Ramos (cell line): ENCODE measurements around the gene CLSTN1.
"Not testable (repeated sequence)": the region's sequence is repeated elsewhere in the genome, so short reads cannot be mapped to it uniquely, and the experiment has no call there.

Source experiments
- in situ Hi-C: fragments of 300-500 bp; cut with MboI; formaldehyde crosslinking; loops from one replicate; pipeline ENCODE4 v1.14.3; 2022; ENCODE audit warnings: low sequenced_read_pairs; ENCODE audit not compliant: unreplicated experiment

CLSTN1 gene

DNA sequence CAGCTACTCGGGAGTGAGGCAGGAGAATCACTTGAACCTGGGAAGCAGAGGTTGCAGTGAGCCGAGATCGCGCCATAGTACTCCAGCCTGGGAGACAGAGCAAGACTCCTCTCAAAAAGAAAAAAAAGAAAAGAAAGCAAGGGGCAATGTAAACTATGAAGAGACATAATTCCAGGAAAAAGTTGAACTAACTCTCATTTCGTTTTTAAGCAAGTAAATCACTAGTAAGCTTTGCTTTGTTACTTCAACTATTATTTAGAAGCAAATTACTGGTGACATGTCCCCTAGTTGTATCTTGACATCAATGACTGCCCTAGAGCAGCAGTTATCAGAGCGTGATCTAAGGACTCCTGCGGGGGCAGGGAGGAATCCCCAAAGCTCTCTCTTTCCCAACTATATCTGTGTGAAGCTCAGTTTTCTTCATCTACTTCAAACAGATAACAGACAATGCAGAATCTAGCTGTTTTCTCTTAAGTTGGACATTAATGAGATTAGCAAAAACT is 18.7 kb downstream of the CLSTN1 start:
- in situ Hi-C loops = no loop called here

DNA sequence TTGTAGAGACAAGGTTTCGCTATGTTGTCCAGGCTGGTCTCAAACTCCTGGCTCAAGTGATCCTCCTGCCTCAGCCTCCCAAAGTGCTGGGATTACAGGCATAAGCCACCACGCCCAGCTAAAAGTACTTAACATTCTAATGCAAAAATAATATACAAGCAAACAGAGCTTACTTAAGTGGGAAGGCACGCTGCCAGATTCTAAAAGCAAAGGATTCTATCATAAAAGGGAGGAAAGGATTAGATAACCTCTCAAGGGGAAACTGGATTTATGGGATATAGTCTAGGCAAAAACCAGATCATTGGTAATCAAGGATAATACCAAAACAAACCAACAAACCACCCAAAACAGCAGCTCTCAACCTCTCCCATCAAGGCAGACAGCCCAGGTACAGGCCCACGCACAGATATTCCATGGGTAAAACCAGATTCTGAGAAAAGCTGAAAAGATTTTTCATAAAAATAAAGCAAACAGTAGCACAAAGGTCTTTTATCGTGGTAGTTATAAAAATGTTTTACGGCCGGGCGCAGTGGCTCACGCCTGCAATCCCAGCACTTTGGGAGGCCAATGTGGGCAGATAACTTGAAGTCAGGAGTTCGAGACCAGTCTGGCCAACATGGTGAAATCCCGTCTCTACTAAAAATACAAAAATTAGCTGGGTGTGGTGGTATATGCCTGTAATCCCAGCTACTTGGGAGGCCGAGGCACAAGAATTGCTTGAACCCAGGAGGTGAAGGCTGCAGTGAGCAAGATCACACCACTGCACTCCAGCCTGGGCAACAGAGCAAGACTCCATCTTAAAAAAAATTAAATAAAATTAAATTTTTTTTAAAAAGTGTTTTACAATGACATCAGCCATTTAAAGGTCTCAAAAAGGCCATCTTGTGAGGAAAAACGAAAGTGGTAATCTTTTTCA is 20.5 kb downstream of the CLSTN1 start:
- in situ Hi-C loops = not testable (repeated sequence)

DNA sequence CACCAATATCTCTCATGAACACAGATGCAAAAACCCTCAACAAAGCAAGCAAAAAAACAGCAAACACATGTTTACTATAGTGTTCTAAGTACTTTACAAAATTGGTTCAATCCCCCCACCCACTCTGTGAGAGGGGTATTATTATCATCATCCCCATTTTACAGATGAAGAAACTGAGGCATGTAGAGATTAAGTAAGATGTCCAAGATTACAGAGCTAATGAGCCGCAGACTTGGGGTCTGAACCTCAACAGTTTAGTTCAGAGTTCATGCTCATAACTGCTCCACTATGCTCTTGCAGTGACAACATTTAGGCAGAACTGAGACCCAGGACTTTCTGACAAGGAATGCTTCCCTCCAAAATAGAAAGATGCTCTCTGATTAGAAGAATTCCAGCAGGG is 21.9 kb downstream of the CLSTN1 start:
- in situ Hi-C loops = no loop called here

DNA sequence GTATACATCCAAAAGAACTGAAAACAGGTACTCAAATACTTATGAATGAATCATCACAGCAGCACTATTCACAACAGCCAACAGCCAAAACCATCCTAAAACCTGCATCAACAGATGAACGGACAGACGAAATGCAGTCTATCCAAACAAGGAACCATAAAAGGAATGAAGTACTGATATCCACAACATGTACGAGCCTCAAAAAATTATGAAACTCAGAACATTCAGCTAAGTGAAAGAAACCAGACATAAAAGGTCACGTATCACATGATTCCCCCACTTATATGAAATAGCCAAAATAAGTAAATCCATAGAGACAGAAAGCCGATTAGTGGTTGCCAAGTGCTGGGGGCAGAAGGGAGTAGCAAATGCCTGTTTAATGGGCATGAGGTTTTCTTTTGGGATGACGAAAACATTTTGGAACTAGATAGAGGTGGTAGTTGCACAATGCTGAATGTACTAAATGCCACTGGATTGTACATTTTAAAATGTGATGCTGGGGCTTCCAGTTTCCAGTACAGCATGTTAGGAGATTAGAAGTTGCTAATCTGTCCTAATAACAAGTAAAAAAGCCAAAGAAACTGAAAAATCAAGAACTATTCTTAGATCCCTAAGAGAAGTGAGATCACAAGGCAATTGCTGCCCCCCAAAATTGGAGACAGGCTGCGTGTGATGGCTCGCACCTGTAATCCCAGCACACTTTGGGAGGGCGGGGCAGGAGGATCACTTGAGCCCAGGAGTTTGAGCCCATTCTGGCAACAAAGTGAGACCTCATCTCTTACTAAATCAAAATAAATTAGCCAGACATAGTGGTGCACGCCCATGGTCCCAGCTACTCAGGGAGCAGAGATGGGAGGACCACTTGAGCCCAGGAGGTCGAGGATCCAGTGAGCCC is 25.3 kb downstream of the CLSTN1 start:
- in situ Hi-C loops = no loop called here

DNA sequence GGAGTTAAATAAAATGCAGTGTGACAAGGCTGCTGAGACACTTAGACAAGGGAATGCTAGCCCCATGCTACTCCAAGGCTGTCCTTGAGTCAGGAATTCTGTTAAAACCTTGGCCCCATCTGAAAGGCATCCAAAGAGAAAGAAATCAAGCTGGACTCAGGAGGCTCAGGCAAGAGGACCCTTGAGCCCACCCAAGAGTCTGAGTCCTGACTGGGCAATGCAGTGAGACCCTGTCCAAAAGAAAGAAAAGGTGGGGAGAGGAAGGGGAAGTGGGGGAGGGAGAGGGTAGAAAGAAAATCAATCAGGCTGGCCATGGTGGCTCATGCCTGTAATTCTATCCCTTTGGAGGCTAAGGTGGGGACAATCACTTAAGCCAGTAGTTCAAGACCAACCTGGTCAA is 26.7 kb downstream of the CLSTN1 start:
- in situ Hi-C loops = no loop called here

DNA sequence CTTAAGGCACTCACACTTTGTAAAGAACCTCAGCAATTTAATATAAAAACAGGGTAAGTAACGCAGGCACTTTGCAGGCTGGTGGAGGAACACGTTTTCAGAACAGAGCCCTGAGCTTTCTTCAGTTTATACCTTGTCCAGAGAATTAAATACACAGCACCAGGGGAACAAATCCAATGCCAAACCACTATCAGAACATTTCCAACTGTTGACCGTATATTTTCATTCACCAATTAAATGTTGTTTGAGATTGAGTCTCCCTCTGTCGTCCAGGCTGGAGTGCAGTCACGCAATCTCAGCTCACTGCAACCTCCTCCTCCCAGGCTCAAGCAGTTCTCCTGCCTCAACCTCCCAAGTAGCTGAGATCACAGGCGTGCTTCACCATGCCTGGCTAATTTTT is 29.7 kb downstream of the CLSTN1 start:
- in situ Hi-C loops = no loop called here

DNA sequence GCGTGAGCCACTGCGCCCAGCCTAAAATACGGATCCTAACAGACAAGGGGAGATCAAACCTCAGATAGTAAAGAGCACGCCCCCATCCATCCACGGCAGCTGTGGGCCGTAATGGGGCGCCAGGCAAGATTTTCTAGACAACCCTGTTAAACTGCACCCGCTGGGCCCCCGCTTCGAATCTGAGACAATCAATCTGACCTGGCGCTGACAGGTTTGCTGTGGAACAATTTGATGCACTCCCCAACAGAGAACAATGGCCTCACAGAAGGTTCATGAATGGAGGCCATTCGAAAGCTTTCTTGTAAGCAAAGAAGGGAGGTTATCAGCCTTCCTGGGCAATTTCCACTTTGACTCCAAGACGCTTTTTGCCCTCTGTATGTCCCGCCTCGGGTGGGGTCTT is 30.5 kb downstream of the CLSTN1 start:
- in situ Hi-C loops = no loop called here

DNA sequence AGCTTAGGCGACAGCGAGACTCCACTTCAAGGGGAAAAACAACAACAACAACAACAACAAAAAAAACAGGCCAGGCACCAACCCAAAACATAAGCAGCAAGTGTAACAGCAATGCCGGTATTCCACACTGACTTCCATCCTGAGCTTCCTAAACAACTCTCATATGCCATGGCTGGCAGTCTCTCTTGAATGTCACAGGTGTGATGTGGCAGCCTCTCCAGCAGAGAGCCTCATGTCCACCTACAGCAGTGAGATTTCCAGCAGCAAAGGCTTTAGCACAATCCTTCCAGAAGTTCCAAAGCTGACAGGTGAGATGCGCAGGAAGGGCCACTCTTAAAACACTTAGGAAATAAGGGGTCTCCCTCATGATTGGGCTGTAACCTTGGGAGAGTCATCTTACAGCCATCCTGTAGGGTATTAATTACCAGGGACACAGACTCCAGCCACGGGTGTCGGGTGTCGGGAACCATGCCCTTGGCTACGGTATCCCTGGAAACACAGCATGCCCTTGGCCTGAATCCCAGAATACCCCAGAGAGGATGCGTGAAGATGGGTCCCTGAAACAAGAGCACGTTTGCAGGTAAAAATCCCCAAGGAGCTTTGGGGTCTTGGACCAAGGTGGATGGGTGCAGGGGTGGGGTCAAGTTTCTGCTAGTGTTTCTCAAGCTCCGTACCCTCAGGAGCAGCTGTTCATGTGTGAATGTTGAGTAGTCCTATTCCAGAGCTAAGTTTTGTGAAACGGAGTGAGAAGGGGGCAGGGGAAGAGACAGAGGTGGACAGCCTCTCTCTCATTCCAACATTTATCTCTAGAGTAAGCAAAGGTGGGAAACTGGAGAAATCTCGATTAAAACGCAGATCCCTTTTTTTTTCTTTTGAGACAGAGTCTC is 31.4 kb downstream of the CLSTN1 start:
- in situ Hi-C loops = no loop called here

DNA sequence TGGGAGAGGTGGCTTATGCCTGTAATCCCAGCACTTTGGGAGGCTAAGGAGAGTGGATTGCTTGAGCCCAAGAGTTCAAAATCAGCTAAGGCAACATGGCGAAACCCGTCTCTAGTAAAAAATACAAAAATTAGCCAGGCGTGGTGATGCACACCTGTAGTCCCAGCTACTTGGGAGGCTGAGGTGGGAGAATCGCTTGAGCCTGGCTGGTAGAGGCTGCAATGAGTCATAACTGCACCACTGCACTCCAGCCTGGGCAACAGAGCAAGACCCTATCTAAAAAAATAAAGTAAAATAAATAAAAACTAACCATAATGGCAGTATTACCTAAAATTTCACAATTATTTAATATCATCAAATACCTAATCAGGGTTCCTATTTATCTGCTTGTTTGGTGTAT is 34.1 kb downstream of the CLSTN1 start:
- in situ Hi-C loops = loop anchor here (5.0 kb wide), 2 partner anchors 33 to 78 kb away; partner anchors contain the start of gene CLSTN1

DNA sequence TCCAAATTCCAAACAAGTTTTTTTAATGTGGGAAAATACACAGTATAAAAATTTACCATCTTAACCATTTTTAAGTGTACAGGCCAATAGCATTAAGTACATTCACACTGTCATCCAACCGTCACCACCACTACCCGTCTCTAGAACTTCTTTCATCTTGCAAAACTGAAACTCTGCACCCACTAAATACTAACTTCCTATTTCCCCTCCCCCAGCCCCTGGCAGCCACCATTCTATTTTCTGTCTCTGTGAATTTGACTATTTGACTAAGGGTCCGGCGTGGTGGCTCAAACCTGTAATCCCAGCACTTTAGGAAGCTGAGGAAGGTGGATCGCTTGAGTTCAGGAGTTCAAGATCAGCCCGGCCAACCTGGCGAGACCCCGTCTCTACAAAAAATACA is 36.1 kb downstream of the CLSTN1 start:
- in situ Hi-C loops = loop anchor here (5.0 kb wide), 2 partner anchors 35 to 80 kb away; partner anchors contain the start of gene CLSTN1

DNA sequence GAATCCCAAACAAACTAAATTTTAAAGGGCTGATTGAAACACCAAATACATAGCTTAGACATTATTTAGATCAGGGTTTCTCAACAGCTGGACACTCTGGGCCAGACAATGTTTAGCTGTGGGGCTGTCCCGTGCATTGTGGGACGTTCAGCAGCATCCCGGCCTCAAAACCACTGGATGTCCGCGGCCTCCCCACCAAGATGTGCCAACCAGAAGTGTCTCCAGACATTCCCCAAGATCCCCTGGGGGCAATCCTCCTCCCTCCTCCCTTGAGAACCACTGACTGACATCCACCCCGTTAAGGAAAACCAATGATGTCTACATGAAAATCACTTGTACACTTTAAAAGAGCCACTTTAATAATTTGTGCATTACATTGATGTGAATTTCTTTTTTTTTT is 38.4 kb downstream of the CLSTN1 start:
- in situ Hi-C loops = loop anchor here (5.0 kb wide), 2 partner anchors 37 to 82 kb away; partner anchors contain the start of gene CLSTN1

DNA sequence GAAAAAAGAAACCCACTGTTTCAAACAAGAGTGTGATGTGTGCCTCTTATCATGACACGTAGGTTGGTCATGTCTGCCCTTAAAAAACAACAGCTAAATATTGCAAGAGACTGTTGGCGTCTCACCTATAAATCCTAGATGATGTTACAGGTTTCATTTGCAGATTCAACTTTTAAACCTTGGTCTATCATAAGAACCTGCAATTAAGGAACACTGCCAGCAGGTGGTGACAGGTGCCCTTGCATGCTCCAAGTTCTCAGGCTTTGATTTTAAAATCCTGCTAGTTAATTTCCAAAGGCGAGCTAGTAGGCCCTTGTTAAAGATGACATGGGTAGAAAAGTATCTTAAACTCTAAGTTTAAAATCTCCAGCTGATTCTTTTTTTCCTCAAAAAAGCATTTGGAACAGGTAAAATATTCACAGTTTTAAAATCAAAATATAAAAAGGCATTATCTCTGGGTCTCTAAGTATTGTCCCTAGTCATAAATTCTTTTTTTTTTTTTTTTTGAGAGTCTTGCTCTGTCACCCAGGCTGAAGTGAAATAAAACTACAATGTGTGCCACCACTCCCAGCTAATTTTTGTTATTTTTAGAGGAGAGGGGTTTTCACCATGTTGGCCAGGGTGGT is 39.1 kb downstream of the CLSTN1 start:
- in situ Hi-C loops = loop anchor here (5.0 kb wide), 2 partner anchors 38 to 83 kb away; partner anchors contain the start of gene CLSTN1

DNA sequence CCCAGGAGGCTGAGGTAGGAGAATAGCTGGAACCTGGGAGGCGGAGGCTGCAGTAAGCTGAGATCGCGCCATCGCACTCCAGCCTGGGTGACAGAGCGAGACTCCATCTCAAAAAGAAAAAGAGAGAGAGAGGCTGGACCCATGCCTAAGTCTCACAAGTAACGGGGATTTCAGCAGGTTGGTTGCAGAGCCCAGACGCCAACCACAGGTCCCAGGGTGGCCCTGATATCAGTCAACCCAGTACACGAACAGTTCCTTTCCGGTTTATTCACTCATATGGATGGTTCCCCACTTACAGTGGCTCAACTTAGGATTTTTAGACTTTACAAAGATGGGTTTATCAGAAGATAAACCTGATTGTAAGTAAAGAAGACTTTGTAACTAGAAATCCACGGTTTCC is 40.9 kb downstream of the CLSTN1 start:
- in situ Hi-C loops = no loop called here

DNA sequence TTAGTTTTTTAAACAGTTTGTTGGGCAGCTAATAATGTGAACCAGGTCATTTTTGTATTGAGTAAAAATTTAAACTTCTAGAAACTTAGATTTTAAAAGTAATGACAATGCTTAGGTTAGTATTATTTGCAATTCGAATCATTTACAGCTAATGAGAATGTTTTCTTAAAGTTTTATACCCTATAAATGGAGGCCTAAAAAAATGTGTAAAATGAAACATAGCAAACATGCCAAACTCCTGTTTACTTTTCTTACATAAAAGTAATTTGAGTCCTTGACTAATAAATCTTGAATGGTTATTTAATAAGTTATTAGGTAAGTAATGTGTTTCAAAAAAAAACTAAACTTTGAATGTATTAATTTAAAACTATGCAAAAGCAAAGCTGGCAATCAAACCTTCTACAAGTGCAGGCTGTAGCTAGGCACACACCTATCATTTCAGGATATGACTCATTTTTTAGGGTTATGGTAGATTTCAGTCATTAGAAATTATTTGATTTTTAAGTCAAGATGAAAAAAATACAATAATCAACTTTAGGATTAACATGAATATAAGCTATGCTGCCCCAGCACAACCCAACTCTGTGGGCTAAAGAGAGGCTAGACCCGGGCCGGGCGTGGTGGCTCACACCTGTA is 41.5 kb downstream of the CLSTN1 start:
- in situ Hi-C loops = no loop called here

DNA sequence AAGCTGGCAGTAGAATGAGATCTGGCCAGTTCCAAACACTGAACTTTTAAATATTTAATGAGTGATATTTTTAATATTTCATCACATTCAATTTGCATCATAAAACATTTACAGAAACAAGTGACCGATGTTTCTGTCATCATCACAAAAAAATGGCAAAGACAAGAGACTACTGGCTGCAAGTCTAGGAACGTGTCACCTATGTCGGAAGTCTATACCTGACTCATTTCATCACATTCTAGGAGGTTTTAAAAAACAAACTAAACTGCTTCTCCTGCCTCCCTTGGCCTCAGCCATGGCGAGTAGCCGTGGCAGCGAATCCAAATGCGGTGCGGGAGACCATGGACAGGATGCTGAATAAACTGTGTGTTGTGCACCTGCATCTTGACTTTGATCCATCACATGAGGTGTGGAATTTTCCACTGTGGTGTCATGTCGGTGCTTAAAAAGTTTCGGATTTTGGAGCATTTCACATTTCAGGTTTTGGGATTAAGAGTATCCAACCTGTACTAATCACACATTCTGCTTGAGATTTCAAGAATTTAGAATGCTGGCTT is 43.1 kb downstream of the CLSTN1 start:
- in situ Hi-C loops = no loop called here

DNA sequence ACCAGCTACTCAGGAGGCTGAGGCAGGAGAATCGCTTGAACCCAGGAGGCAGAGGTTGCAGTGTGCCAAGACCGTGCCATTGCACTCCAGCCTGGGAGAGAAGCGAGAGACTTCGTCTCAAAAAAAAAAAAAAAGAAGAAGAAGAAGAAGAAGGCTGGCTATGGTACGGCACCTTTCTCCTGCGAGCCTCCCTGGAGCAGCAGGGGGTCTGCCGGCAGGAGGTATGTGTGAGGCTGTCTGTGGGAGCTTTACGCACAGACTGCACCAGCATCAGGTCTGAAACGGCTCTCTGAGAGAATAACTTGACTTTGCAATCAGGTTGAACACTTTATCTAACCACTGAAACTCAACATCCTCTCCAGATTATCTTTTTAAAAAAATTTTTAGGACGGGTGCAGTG is 44.9 kb downstream of the CLSTN1 start:
- in situ Hi-C loops = no loop called here

DNA sequence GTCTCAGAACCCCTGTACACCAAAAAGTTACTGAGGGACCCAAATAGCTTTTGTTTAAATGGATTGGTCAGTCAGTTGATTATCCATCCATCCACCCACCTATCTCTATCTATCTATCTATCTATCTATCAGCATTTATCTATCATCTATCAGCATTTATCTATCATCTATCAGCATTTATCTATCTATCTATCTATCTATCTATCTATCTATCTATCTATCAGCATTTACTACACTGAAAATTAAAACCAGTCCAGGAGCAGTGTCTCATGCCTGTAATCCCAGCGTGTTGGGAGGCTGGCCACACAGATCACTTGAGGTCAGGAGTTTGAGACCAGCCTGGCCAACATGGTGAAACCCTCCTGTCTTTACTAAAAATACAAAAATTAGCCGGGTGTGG is 47.1 kb downstream of the CLSTN1 start:
- in situ Hi-C loops = no loop called here
